Measurements from ENCODE around the gene CDH12.

CDH12 gene

GRCh38 chr5:22706901-22707300 lies 146.2 kb downstream of the CDH12 start:
- no peak for TF ChIP-seq POLR2AphosphoS5 (IDR thresholded peaks at IDR 0.05; ENCODE audit: low read depth, low read length)
- no peak for TF ChIP-seq TAF1 (IDR thresholded peaks at IDR 0.05; ENCODE audit: borderline replicate concordance, low read depth, low read length)
- no peak for TF ChIP-seq POLR2A (IDR thresholded peaks at IDR 0.05; ENCODE audit: low read depth, low read length)
- no peak for FAIRE-seq
- no peak for DNase-seq (ENCODE audit: insufficient read length)

DNA sequence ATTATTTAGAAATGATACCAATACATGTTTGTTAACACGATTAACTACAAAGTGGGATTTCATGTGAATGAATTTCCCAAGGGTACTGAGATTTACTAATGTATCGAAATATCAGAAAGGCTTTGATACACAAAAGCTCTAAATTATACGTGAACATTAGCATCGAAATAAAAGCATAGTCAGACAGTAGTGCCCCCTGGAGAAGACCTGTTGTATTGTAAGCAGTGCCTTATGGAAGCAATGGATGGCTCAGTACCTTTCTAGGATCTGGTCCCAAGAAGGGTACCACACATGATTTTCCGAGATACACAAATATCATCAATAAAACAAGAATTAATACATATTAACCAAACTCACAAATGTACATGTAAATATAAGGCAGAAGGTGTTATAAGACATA lies 153.8 kb downstream of the CDH12 start:
- TF ChIP-seq TAF1 (IDR thresholded peaks at IDR 0.05; ENCODE audit: borderline replicate concordance, low read depth, low read length) = no peak
- no peak for TF ChIP-seq POLR2AphosphoS5 (IDR thresholded peaks at IDR 0.05; ENCODE audit: low read depth, low read length)
- no peak for TF ChIP-seq POLR2A (IDR thresholded peaks at IDR 0.05; ENCODE audit: low read depth, low read length)
- FAIRE-seq = no peak
- DNase-seq (ENCODE audit: insufficient read length) = no peak

GRCh38 chr5:22693121-22693520 lies 160.0 kb downstream of the CDH12 start:
- TF ChIP-seq TAF1 (IDR thresholded peaks at IDR 0.05; ENCODE audit: borderline replicate concordance, low read depth, low read length) (no peak), POLR2A (IDR thresholded peaks at IDR 0.05; ENCODE audit: low read depth, low read length) (no peak)
- FAIRE-seq = no peak

GRCh38 chr5:22683050-22683449 lies 170.1 kb downstream of the CDH12 start:
- FAIRE-seq (no peak), DNase-seq (ENCODE audit: insufficient read length) (no peak)
- TF ChIP-seq POLR2A (IDR thresholded peaks at IDR 0.05; ENCODE audit: low read depth, low read length) = no peak
- no peak for TF ChIP-seq POLR2AphosphoS5 (IDR thresholded peaks at IDR 0.05; ENCODE audit: low read depth, low read length)
- no peak for TF ChIP-seq TAF1 (IDR thresholded peaks at IDR 0.05; ENCODE audit: borderline replicate concordance, low read depth, low read length)

More at GRCh38 chr5:22693121-22693520, 160.0 kb downstream of the CDH12 start:
- DNase-seq (ENCODE audit: insufficient read length) = no peak

DNA sequence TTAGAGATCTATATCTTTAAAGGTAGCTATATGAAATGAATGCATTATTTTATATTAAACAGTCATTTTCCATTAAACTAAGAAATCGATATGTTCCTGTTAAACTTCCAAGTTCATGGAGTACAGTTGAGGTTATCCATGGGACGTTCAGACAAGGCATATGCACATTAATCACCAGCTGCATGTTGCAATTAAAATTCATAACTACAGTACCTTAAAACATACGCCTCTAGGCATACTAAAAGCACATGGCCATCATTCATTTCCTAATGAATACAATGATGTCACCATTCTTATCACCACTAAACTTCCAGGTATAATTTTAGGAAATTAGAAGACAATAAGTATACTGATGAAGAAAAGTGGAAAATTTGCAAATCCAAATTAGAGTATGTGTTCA lies 174.3 kb downstream of the CDH12 start:
- TF ChIP-seq POLR2AphosphoS5 (IDR thresholded peaks at IDR 0.05; ENCODE audit: low read depth, low read length) (no peak), TAF1 (IDR thresholded peaks at IDR 0.05; ENCODE audit: borderline replicate concordance, low read depth, low read length) (no peak), POLR2A (IDR thresholded peaks at IDR 0.05; ENCODE audit: low read depth, low read length) (no peak)
- no peak for FAIRE-seq
- no peak for DNase-seq (ENCODE audit: insufficient read length)

- TF ChIP-seq TAF1 (IDR thresholded peaks at IDR 0.05; ENCODE audit: borderline replicate concordance, low read depth, low read length) (no peak), POLR2A (IDR thresholded peaks at IDR 0.05; ENCODE audit: low read depth, low read length) (no peak), POLR2AphosphoS5 (IDR thresholded peaks at IDR 0.05; ENCODE audit: low read depth, low read length) (no peak)
- no peak for FAIRE-seq
- no peak for DNase-seq (ENCODE audit: insufficient read length)
Observed at GRCh38 chr5:22673131-22673530, 180.0 kb downstream of the CDH12 start.

GRCh38 chr5:22669345-22669744 lies 183.8 kb downstream of the CDH12 start:
- FAIRE-seq = no peak
- no peak for DNase-seq (ENCODE audit: insufficient read length)
- TF ChIP-seq POLR2A (IDR thresholded peaks at IDR 0.05; ENCODE audit: low read depth, low read length) (no peak), TAF1 (IDR thresholded peaks at IDR 0.05; ENCODE audit: borderline replicate concordance, low read depth, low read length) (no peak), POLR2AphosphoS5 (IDR thresholded peaks at IDR 0.05; ENCODE audit: low read depth, low read length) (no peak)

- DNase-seq (ENCODE audit: insufficient read length) (no peak), FAIRE-seq (no peak)
- no peak for TF ChIP-seq TAF1 (IDR thresholded peaks at IDR 0.05; ENCODE audit: borderline replicate concordance, low read depth, low read length)
- TF ChIP-seq POLR2AphosphoS5 (IDR thresholded peaks at IDR 0.05; ENCODE audit: low read depth, low read length) = no peak
- TF ChIP-seq POLR2A (IDR thresholded peaks at IDR 0.05; ENCODE audit: low read depth, low read length) = no peak
Observed at GRCh38 chr5:22665801-22666200, 187.3 kb downstream of the CDH12 start.

DNA sequence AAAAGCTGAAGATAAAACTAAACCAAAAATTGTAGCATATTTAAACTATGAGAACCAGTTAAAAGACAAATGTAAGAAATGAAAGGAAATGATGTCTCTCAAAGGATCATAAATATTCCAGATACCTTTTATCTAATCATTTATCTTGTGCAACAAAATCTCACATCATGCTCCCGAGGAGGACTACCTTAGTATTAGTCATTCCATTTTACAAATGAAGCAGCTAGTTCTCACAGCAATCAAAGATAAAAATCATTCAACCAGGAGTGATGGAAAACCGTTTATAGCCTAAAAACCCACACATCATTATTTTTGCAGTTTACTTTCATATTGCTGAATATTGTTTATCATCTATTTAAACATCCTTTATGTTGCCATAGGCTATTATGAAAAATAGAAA lies 190.0 kb downstream of the CDH12 start:
- TF ChIP-seq TAF1 (IDR thresholded peaks at IDR 0.05; ENCODE audit: borderline replicate concordance, low read depth, low read length) (no peak), POLR2A (IDR thresholded peaks at IDR 0.05; ENCODE audit: low read depth, low read length) (no peak), POLR2AphosphoS5 (IDR thresholded peaks at IDR 0.05; ENCODE audit: low read depth, low read length) (no peak)
- DNase-seq (ENCODE audit: insufficient read length) (no peak), FAIRE-seq (no peak)

GRCh38 chr5:22662391-22662790 lies 190.8 kb downstream of the CDH12 start:
- no peak for TF ChIP-seq TAF1 (IDR thresholded peaks at IDR 0.05; ENCODE audit: borderline replicate concordance, low read depth, low read length)
- TF ChIP-seq POLR2AphosphoS5 (IDR thresholded peaks at IDR 0.05; ENCODE audit: low read depth, low read length) = no peak
- TF ChIP-seq POLR2A (IDR thresholded peaks at IDR 0.05; ENCODE audit: low read depth, low read length) = no peak
- no peak for FAIRE-seq

DNA sequence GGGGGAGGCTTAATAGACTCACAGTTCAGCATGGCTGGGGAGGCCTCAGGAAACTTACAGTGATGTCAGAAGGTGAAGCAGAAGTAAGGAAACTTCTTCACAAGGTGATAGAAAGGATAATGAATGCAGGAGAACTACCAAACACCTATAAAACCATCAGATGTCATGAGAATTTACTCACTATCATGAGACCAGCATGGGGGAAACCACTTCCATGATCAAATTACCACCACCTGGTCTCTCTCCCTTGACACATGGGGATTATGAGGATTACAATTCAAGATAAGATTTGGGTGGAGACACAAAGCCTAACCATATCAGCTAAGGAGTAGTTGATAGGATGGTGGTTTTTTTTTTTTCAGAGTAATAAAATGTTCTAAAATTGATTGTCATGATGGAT lies 201.8 kb downstream of the CDH12 start:
- TF ChIP-seq TAF1 (IDR thresholded peaks at IDR 0.05; ENCODE audit: borderline replicate concordance, low read depth, low read length) (no peak), POLR2A (IDR thresholded peaks at IDR 0.05; ENCODE audit: low read depth, low read length) (no peak), POLR2AphosphoS5 (IDR thresholded peaks at IDR 0.05; ENCODE audit: low read depth, low read length) (no peak)
- DNase-seq (ENCODE audit: insufficient read length) = no peak
- no peak for FAIRE-seq

More at GRCh38 chr5:22662391-22662790, 190.8 kb downstream of the CDH12 start:
- DNase-seq (ENCODE audit: insufficient read length) = no peak

GRCh38 chr5:22650511-22650910 lies 202.6 kb downstream of the CDH12 start:
- TF ChIP-seq POLR2A (IDR thresholded peaks at IDR 0.05; ENCODE audit: low read depth, low read length) (no peak), POLR2AphosphoS5 (IDR thresholded peaks at IDR 0.05; ENCODE audit: low read depth, low read length) (no peak), TAF1 (IDR thresholded peaks at IDR 0.05; ENCODE audit: borderline replicate concordance, low read depth, low read length) (no peak)
- no peak for DNase-seq (ENCODE audit: insufficient read length)
- FAIRE-seq = no peak

- TF ChIP-seq POLR2AphosphoS5 (IDR thresholded peaks at IDR 0.05; ENCODE audit: low read depth, low read length) (no peak), POLR2A (IDR thresholded peaks at IDR 0.05; ENCODE audit: low read depth, low read length) (no peak), TAF1 (IDR thresholded peaks at IDR 0.05; ENCODE audit: borderline replicate concordance, low read depth, low read length) (no peak)
- no peak for FAIRE-seq
- no peak for DNase-seq (ENCODE audit: insufficient read length)
Observed at GRCh38 chr5:22649074-22649473, 204.1 kb downstream of the CDH12 start.

Data from GM12892 (cell line).